OCI-LY7 (cell line): ENCODE measurements around the gene PPP1R3A. TPM values are rescaled to one million over a fixed set of nuclear protein-coding genes. Genes with fewer than 3 reads are reported as not detected.

Source experiments
- BruUV-seq: library from RNA; stranded (reverse); fragments of 400-500 nt; replicated peaks from 2 replicates; lab custom pipeline; 2021; lab: Mats Ljungman, UMichigan
- CTCF ChIA-PET: fragments of 300-600 bp; sonication (Branson Sonifier 250); formaldehyde crosslinking; loops from one replicate; lab custom pipeline; 2022; ENCODE audit warnings: antibody characterized with exemption; ENCODE audit not compliant: unreplicated experiment; lab: Charles Lee
- POLR2A ChIA-PET: fragments of 300-600 bp; sonication (Branson Sonifier 250); formaldehyde crosslinking; loops from one replicate; lab custom pipeline; 2022; ENCODE audit warnings: antibody characterized with exemption; lab: Charles Lee
- DNase-seq: peaks from one replicate; pipeline ENCODE4 v3.0.0-alpha.2; 2015; ENCODE audit warnings: low spot score
- H2AFZ ChIP-seq: fragments of 200-600 bp; sonication (generic), shearing (Covaris generic); 2 replicates; pipeline ENCODE4 v1.6.1; 2014; ENCODE audit warnings: mild to moderate bottlenecking, antibody characterized with exemption, low read length, moderate library complexity
- H3K27ac ChIP-seq: fragments of 200-600 bp; sonication (generic); 2 replicates; pipeline ENCODE4 v1.5.1; 2014; ENCODE audit warnings: mixed run types, low read depth, mild to moderate bottlenecking, moderate library complexity, low read length, inconsistent platforms; ENCODE audit not compliant: poor library complexity, severe bottlenecking
- H3K36me3 ChIP-seq: fragments of 200-600 bp; sonication (generic); 2 replicates; pipeline ENCODE4 v1.6.1; 2014; ENCODE audit warnings: mild to moderate bottlenecking, antibody characterized with exemption, low read length, moderate library complexity, mixed read lengths; ENCODE audit not compliant: insufficient read depth
- H3K4me1 ChIP-seq: fragments of 200-600 bp; sonication (generic); 2 replicates; pipeline ENCODE4 v1.5.1; 2014; ENCODE audit warnings: mild to moderate bottlenecking, low read length; ENCODE audit not compliant: insufficient read depth, poor library complexity, severe bottlenecking
- H3K4me2 ChIP-seq: fragments of 200-600 bp; sonication (generic); 2 replicates; pipeline ENCODE4 v1.6.1; 2014; ENCODE audit warnings: mild to moderate bottlenecking, low read length
- H3K4me3 ChIP-seq: fragments of 200-600 bp; sonication (generic); 2 replicates; pipeline ENCODE4 v1.5.1; 2014; ENCODE audit warnings: mild to moderate bottlenecking, low read depth, low read length; ENCODE audit not compliant: poor library complexity, severe bottlenecking
- H3K79me2 ChIP-seq: fragments of 200-600 bp; sonication (generic); 2 replicates; pipeline ENCODE4 v1.6.1; 2016; ENCODE audit warnings: low read depth, mild to moderate bottlenecking, low read length, moderate library complexity, mixed read lengths; ENCODE audit not compliant: insufficient read depth
- H3K9me2 ChIP-seq: fragments of 200-600 bp; sonication (generic); 2 replicates; pipeline ENCODE4 v1.6.1; 2016; ENCODE audit warnings: mild to moderate bottlenecking, low read length, mixed read lengths; ENCODE audit not compliant: insufficient read depth
- H3K9me3 ChIP-seq: fragments of 200-600 bp; sonication (generic); 2 replicates; pipeline ENCODE4 v1.6.1; 2014; ENCODE audit warnings: mild to moderate bottlenecking, mixed run types, low read length, mixed read lengths
- H4K20me1 ChIP-seq: fragments of 200-600 bp; sonication (generic); 2 replicates; pipeline ENCODE4 v1.6.1; 2014; ENCODE audit warnings: mild to moderate bottlenecking, antibody characterized with exemption, low read length, moderate library complexity, mixed read lengths; ENCODE audit not compliant: insufficient read depth
- EZH2phosphoT487 ChIP-seq: fragments of 200-600 bp; sonication (generic); IDR thresholded peaks from 2 replicates; pipeline ENCODE4 v1.6.1; 2018; ENCODE audit warnings: low read depth, borderline replicate concordance, mild to moderate bottlenecking, mixed run types, antibody characterized with exemption, low read length, moderate library complexity, mixed read lengths
- intact Hi-C: fragments of 100-400 bp; cut with micrococcal nuclease; formaldehyde crosslinking; loops from one replicate; pipeline ENCODE4 v1.10.0; 2022; ENCODE audit not compliant: unreplicated experiment
- total RNA-seq, 2 experiments: library from RNA; depleted of rRNA in 1 of 2; stranded (reverse); fragments of >200 nt in 1 of 2; shearing (Covaris generic) in 1 of 2; gene quantifications; 2 replicates each; pipeline ENCODE4 v1.2.3, GENCODE V29; 2014 to 2022
- TF ChIP-seq, protein P1 (sequence below): fragments of 200-600 bp; sonication (generic); conservative IDR thresholded peaks from 2 replicates; pipeline ENCODE4 v1.5.1; 2014; ENCODE audit warnings: mild to moderate bottlenecking, antibody characterized with exemption, low read length, moderate library complexity, mixed read lengths

The PPP1R3A gene
- total RNA-seq, 2 experiments from 2014 or later, result not detected

DNA sequence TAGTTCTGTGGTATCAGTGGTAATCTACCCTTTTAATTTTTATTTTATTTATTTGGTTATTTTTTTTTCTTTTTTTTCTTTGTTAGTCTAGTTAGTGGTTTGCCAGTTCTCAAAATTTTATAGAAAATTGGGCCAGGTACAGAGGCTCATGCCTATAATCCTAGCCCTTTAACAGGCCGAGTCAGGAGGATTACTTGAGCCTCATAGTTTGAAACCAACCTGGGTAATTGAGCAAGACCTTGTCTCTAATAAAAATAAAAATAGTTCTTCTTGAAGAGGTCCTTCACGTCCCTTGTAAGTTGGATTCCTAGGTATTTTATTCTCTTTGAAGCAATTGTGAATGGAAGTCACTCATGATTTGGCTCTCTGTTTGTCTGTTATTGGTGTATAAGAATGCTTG is 51.5 kb downstream of the PPP1R3A start:
- H3K4me3 ChIP-seq, result no peak overlapping the region
- no peak overlapping the region for H2AFZ ChIP-seq
- TF ChIP-seq EZH2phosphoT487, result no peak
- TF ChIP-seq, protein P1, sequence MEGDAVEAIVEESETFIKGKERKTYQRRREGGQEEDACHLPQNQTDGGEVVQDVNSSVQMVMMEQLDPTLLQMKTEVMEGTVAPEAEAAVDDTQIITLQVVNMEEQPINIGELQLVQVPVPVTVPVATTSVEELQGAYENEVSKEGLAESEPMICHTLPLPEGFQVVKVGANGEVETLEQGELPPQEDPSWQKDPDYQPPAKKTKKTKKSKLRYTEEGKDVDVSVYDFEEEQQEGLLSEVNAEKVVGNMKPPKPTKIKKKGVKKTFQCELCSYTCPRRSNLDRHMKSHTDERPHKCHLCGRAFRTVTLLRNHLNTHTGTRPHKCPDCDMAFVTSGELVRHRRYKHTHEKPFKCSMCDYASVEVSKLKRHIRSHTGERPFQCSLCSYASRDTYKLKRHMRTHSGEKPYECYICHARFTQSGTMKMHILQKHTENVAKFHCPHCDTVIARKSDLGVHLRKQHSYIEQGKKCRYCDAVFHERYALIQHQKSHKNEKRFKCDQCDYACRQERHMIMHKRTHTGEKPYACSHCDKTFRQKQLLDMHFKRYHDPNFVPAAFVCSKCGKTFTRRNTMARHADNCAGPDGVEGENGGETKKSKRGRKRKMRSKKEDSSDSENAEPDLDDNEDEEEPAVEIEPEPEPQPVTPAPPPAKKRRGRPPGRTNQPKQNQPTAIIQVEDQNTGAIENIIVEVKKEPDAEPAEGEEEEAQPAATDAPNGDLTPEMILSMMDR, result no peak
- CTCF ChIA-PET, result no interaction called here
- no peaks in the 10 kb centered on the region for H3K36me3 ChIP-seq
- DNase-seq, result no peak
- no peak overlapping the region for H3K27ac ChIP-seq
- intact Hi-C loops, result no loop called here
- no peaks in the 10 kb centered on the region for H3K9me3 ChIP-seq
- no peaks in the 10 kb centered on the region for H3K79me2 ChIP-seq
- BruUV-seq, result no TSS peak
- no peaks in the 10 kb centered on the region for H3K9me2 ChIP-seq
- no peaks in the 10 kb centered on the region for H3K4me1 ChIP-seq
- H3K4me2 ChIP-seq, result no peak overlapping the region
- POLR2A ChIA-PET, result no interaction called here
- no peaks in the 10 kb centered on the region for H4K20me1 ChIP-seq

- no peaks in the 10 kb centered on the region for H4K20me1 ChIP-seq
- H3K4me2 ChIP-seq, result no peak overlapping the region
- H3K27ac ChIP-seq, result no peak overlapping the region
- H3K36me3 ChIP-seq, result no peaks in the 10 kb centered on the region
- intact Hi-C loops, result no loop called here
- no peaks in the 10 kb centered on the region for H3K9me3 ChIP-seq
- no peak overlapping the region for H3K4me3 ChIP-seq
- no TSS peak for BruUV-seq
- DNase-seq, result no peak
- ChIA-PET POLR2A (interaction anchor here (0.6 to 1.1 kb wide), 4 partner anchors 15 to 48 kb away, joined by 3 to 4 read pairs (median 4); no protein-coding TSS in a partner anchor), CTCF (no interaction called here)
- no peaks in the 10 kb centered on the region for H3K79me2 ChIP-seq
- no peaks in the 10 kb centered on the region for H3K9me2 ChIP-seq
- no peak overlapping the region for H2AFZ ChIP-seq
- H3K4me1 ChIP-seq, result no peaks in the 10 kb centered on the region
- no peak for TF ChIP-seq EZH2phosphoT487
- TF ChIP-seq, protein P1, result no peak
These were observed 62.8 kb downstream of the PPP1R3A start for GRCh38 chr7:113856010-113856409.

DNA sequence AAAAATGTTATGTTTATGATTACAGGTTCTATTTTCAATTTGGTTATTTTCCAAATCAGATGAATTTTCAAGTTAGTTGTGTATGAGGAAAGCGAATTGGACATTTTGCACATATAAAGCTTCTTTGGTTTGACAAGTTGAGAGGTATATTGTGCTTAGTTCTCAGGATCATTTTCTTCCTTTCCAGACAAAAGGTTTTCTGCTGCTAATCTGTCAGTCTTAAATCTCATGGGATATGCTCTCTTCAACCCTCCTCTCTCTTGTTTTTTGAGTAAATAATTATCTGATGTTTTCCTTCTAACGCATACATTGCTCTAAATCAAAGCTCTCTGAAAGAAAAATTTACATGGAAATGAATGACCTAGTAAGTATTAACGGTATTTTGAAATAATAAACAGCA is 77.9 kb downstream of the PPP1R3A start:
- Histone ChIP-seq H3K4me2 (no peak overlapping the region), H2AFZ (no peak overlapping the region), H3K36me3 (no peaks in the 10 kb centered on the region), H3K4me1 (no peaks in the 10 kb centered on the region), H3K79me2 (no peaks in the 10 kb centered on the region), H3K27ac (no peak overlapping the region), H4K20me1 (no peaks in the 10 kb centered on the region), H3K9me3 (no peaks in the 10 kb centered on the region), H3K9me2 (no peaks in the 10 kb centered on the region), H3K4me3 (no peak overlapping the region)
- BruUV-seq, result no TSS peak
- CTCF ChIA-PET, result no interaction called here
- DNase-seq, result no peak
- intact Hi-C loops, result no loop called here
- TF ChIP-seq, protein P1, result no peak
- POLR2A ChIA-PET, result no interaction called here
